Naive thymus-derived CD8-positive, alpha-beta T cell (primary cell): ENCODE data around the gene RASA2. TPM values are rescaled to one million over a fixed set of nuclear protein-coding genes. Genes with fewer than 3 reads are reported as not detected.

Experiments
- ATAC-seq, 2 donors: fragments of 150-1000 bp; cut with Tn5 transposase in 1 of 2; sonication (Bioruptor Pico), chemical (Tn5 transposase) in 1 of 2; 1 replicate in 1 of 2; 2 replicates in 1 of 2; pipeline ENCODE4 v1.10.0; 2021; ENCODE audit warnings: mild to moderate bottlenecking in 2 of 2, moderate library complexity in 2 of 2
- POLR2A ChIA-PET: fragments of 350-600 bp; sonication (Branson Sonifier 250); formaldehyde crosslinking; loops from one replicate; lab custom pipeline; 2021; ENCODE audit warnings: antibody characterized with exemption; lab: Charles Lee
- DNase-seq, 10 donors: peaks; one replicate each; pipeline versions ENCODE4 v3.0.0 to v3.0.0-alpha.2; 2020 to 2022
- H3K27ac Mint-ChIP-seq, 10 donors: one replicate each; pipeline ENCODE4 v1.8.0; 2020 to 2022; ENCODE audit warnings: mild to moderate bottlenecking in 10 of 10, mixed read lengths in 10 of 10, moderate library complexity in 4 of 10, inconsistent platforms in 1 of 10
- H3K27me3 Mint-ChIP-seq, 5 donors: one replicate each; pipeline ENCODE4 v1.8.0; 2021 to 2022; ENCODE audit warnings: mixed read lengths in 5 of 5
- H3K36me3 Mint-ChIP-seq, 3 donors: one replicate each; pipeline ENCODE4 v1.8.0; 2020 to 2022; ENCODE audit warnings: mixed read lengths in 3 of 3, mild to moderate bottlenecking in 2 of 3, inconsistent platforms in 1 of 3
- H3K4me1 Mint-ChIP-seq, 4 donors: one replicate each; pipeline ENCODE4 v1.8.0; 2021 to 2022; ENCODE audit warnings: mixed read lengths in 4 of 4
- H3K4me3 Mint-ChIP-seq, 10 donors: one replicate each; pipeline ENCODE4 v1.8.0; 2020 to 2022; ENCODE audit warnings: mild to moderate bottlenecking in 10 of 10, mixed read lengths in 10 of 10, moderate library complexity in 6 of 10, inconsistent platforms in 1 of 10
- H3K9me3 Mint-ChIP-seq, 9 donors: one replicate each; pipeline ENCODE4 v1.8.0; 2020 to 2022; ENCODE audit warnings: mixed read lengths in 9 of 9, mild to moderate bottlenecking in 3 of 9, inconsistent platforms in 1 of 9, moderate library complexity in 1 of 9
- polyA plus RNA-seq, 3 donors: library from polyadenylated mRNA; unstranded; fragments of 300-500 nt; fragmentation: Illumina TruSeq; gene quantifications; one replicate each; pipeline ENCODE4 v1.2.3, GENCODE V29; 2021
- total RNA-seq, 8 experiments: library from RNA in 2 of 8; stranded (reverse) in 2 of 8; gene quantifications; one replicate each; pipeline ENCODE4 v1.2.3 and lab custom pipeline; 2021 to 2026

Gene RASA2
- total and polyA plus RNA-seq, 5 experiments from 2014 or later: 55.0 to 124 (median 66.8) TPM

DNA sequence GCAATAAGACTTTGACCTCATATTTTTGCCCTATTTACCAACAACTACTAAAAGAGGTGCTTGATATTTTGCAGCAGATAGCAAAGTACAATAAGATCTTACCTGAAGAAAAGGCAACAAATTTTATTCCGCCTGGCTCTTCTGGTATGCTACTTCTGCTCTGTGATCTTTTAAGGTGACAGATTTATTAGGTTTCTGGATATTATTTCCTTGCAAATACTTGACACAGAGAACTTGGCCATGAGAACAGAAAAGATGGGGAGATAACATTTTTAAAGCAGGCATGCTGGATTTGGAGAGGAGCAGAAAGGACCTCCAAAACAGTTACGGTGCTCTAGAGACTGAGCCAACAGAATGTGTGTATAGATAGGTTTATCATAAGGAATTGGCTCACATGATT is 164.6 kb downstream of the RASA2 start:
- DNase-seq: no peak
- POLR2A ChIA-PET: no interaction called here
- Mint-ChIP-seq H3K4me1 (peaks cover 0 to 5% (median 0%) of the 10 kb centered on the region in 4 donors), H3K9me3 (no peaks in the 10 kb centered on the region), H3K36me3 (no peaks in the 10 kb centered on the region), H3K27ac (no peak overlapping the region), H3K27me3 (peaks cover 0 to 6% (median 3%) of the 10 kb centered on the region in 5 donors), H3K4me3 (no peak overlapping the region)
- ATAC-seq: no peak

DNA sequence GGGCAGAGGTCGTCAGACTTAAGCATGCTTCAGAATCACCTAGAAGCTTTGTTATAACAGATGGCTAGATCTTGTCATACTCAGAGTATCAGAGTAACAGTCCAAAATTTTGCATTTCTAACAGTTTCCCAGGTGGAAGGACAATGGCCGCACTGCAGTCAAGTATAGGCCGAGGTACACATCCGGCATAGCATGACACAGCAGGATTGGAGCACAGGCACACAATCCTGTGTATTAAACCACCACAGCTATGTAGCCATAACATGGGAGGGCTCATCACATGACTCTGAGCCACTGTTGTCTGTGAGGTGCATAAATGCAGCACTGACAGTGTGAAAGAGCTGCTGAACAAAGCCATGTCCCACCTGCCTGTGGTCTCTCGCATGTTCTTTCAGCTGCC is 165.5 kb downstream of the RASA2 start:
- no peak for ATAC-seq
- Mint-ChIP-seq H3K36me3 (peaks cover 0 to 6% (median 0%) of the 10 kb centered on the region in 3 donors), H3K27me3 (peaks cover 0 to 15% (median 10%) of the 10 kb centered on the region in 5 donors), H3K4me3 (no peak overlapping the region), H3K27ac (no peak overlapping the region), H3K4me1 (peaks cover 0 to 5% (median 0%) of the 10 kb centered on the region in 4 donors), H3K9me3 (peaks cover 0 to 3% (median 0%) of the 10 kb centered on the region in 9 donors)
- no peak for DNase-seq
- POLR2A ChIA-PET: no interaction called here

DNA sequence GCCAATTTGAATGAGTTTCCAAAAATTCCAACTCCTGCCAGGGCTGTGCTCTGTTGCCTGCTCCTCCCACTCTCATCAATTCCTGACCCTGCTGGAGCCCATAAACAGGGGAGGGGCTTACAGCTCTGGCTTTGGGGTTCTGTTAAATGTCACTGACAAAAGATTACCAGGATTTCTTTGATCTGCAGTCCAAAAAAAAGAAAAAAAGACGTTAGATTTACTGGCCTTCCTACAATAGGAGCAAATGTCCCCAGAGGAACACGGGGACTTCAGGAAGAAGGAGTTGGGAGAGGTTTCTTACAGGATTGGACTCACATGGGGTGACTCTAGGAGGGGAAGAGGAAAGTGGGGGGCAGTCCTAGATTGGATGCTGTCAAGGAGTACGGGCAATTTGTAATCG is 167.0 kb downstream of the RASA2 start:
- POLR2A ChIA-PET: no interaction called here
- ATAC-seq (no peak), DNase-seq (no peak)
- Mint-ChIP-seq H3K36me3 (peaks cover 0 to 6% (median 0%) of the 10 kb centered on the region in 3 donors), H3K27ac (no peak overlapping the region), H3K27me3 (peaks cover 10 to 29% (median 24%) of the 10 kb centered on the region in 5 donors), H3K4me1 (no peaks in the 10 kb centered on the region), H3K9me3 (peaks cover 0 to 5% (median 0%) of the 10 kb centered on the region in 9 donors), H3K4me3 (no peak overlapping the region)

- H3K36me3 Mint-ChIP-seq: peaks cover 0 to 6% (median 0%) of the 10 kb centered on the region in 3 donors
- H3K27ac Mint-ChIP-seq: no peak overlapping the region
- H3K9me3 Mint-ChIP-seq: peaks cover 0 to 5% (median 0%) of the 10 kb centered on the region in 9 donors
- H3K27me3 Mint-ChIP-seq: peaks cover 20 to 49% (median 37%) of the 10 kb centered on the region in 5 donors
- peaks cover 7 to 15% (median 7%) of the 10 kb centered on the region in 4 donors for H3K4me1 Mint-ChIP-seq
- ATAC-seq: no peak
- no peak for DNase-seq
- no peak overlapping the region for H3K4me3 Mint-ChIP-seq
- POLR2A ChIA-PET: no interaction called here
Observed at GRCh38 chr3:141655801-141656200, 169.0 kb downstream of the RASA2 start.

DNA sequence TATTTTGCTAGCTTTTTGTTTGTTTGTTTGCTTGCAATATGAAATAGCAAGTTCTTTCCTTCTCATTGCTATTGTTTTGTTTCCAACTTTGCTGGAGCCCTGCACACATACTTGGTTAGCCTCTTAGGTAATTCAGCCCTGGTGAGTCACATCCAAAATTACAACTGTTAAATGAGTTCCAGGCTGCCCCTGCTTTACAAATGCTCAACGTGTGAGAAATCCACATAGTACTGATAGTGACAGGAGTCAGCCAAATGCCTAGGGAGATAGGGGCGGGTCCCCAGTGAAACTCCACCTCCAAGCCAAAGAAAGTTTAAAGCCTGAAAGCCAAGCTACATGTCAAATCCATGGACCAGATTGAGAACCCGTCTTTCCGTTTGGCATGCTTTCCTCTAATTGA is 169.9 kb downstream of the RASA2 start:
- Mint-ChIP-seq H3K4me1 (peaks cover 7 to 16% (median 7%) of the 10 kb centered on the region in 4 donors), H3K4me3 (no peak overlapping the region), H3K36me3 (peaks cover 0 to 6% (median 0%) of the 10 kb centered on the region in 3 donors), H3K27ac (peak overlapping the region in 1 of 10 donors; percentile 30), H3K9me3 (peaks cover 0 to 5% (median 0%) of the 10 kb centered on the region in 9 donors), H3K27me3 (peaks cover 25 to 52% (median 43%) of the 10 kb centered on the region in 5 donors)
- DNase-seq (no peak), ATAC-seq (no peak)
- POLR2A ChIA-PET: no interaction called here

- DNase-seq (no peak), ATAC-seq (no peak)
- H3K27me3 Mint-ChIP-seq: peaks cover 28 to 52% (median 48%) of the 10 kb centered on the region in 5 donors
- no peak overlapping the region for H3K4me3 Mint-ChIP-seq
- peaks cover 0 to 6% (median 0%) of the 10 kb centered on the region in 3 donors for H3K36me3 Mint-ChIP-seq
- peaks cover 0 to 5% (median 0%) of the 10 kb centered on the region in 9 donors for H3K9me3 Mint-ChIP-seq
- H3K4me1 Mint-ChIP-seq: peaks cover 7 to 16% (median 7%) of the 10 kb centered on the region in 4 donors
- H3K27ac Mint-ChIP-seq: peak overlapping the region in 1 of 10 donors; percentile 30
- POLR2A ChIA-PET: no interaction called here
Observed at GRCh38 chr3:141657516-141657915, 170.7 kb downstream of the RASA2 start.

- peaks cover 7 to 16% (median 7%) of the 10 kb centered on the region in 4 donors for H3K4me1 Mint-ChIP-seq
- POLR2A ChIA-PET: interaction anchor here (0.6 kb wide), 2 partner anchors 24 to 172 kb away, joined by 3 read pairs; no protein-coding TSS in a partner anchor
- peaks cover 31 to 75% (median 61%) of the 10 kb centered on the region in 5 donors for H3K27me3 Mint-ChIP-seq
- no peak overlapping the region for H3K27ac Mint-ChIP-seq
- H3K9me3 Mint-ChIP-seq: peaks cover 0 to 5% (median 0%) of the 10 kb centered on the region in 9 donors
- peaks cover 0 to 6% (median 0%) of the 10 kb centered on the region in 3 donors for H3K36me3 Mint-ChIP-seq
- ATAC-seq: no peak
- no peak for DNase-seq
- H3K4me3 Mint-ChIP-seq: peak overlapping the region; percentile 48 to 85 (median 68)
Observed at GRCh38 chr3:141659821-141660613, 173.2 kb downstream of the RASA2 start.

DNA sequence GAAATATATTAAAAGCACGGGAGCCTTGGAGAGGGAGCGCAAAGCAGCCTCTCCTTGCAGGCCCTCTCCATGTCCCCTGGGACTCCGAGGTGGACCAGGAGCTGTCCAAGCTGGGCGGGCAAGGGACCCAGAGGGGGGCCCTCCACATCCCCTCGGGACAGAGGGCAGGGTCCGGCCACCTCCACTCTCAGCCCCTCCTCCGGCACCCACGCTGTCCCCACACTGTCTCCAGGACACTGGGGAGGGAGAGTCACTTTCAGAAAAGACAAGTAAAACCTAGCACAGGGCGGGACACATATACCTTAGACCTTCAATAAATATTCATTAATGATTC is 173.8 kb downstream of the RASA2 start:
- no peak for ATAC-seq

DNA sequence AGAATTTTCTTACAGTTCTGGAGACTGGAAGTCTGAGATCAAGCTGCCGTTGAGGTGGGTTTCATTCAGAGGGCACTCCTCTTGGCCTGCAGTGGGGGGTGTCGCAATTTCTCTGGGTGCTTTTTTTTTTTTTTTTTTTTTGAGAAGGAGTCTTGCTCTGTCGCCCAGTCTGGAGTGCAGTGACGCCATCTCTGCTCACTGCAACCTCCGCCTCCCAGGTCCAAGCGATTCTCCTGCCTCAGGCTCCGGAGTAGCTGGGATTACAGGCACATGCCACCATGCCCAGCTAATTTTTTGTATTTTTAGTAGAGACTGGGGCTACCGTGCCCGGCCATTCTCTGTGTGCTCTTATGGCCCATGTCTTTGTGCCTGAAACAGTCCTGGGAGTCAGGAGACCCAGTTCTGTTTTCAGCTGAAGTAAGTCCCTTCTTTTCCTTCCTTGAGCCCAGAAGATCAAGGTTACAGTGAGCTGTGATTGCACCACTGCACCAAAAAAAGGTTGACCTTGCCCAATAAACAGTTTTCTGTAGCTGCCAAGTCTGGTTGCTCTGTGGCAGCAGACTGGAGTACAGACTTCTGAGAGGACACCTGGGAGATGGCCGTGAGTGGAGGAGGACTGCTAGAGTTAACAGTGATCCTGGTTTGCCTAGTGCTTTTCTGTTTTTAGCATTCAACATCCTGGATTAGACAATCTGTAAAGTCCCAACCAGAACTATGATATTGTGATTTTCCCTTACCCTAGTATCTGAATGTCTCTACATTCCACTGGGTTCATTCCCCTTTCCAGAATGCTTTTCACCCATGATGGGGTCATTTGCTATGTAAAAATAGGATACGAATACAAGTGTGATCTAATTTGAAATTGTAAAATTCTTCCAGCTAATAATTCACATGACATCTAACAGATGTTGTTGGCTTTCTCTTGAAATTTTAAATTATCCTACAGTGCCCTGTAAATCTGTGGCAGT is 174.7 kb downstream of the RASA2 start:
- Mint-ChIP-seq H3K4me1 (peaks cover 7 to 16% (median 7%) of the 10 kb centered on the region in 4 donors), H3K4me3 (peak overlapping the region in 2 of 10 donors; percentile 10 to 34), H3K27ac (no peak overlapping the region), H3K9me3 (peaks cover 0 to 5% (median 0%) of the 10 kb centered on the region in 9 donors), H3K27me3 (peaks cover 31 to 71% (median 61%) of the 10 kb centered on the region in 5 donors), H3K36me3 (peaks cover 0 to 6% (median 0%) of the 10 kb centered on the region in 3 donors)
- DNase-seq (no peak), ATAC-seq (no peak)
- POLR2A ChIA-PET: no interaction called here

More for the DNA sequence above, 173.8 kb downstream of the RASA2 start:
- peaks cover 0 to 6% (median 0%) of the 10 kb centered on the region in 3 donors for H3K36me3 Mint-ChIP-seq
- POLR2A ChIA-PET: interaction anchor here (0.6 kb wide), 2 partner anchors 23 to 172 kb away, joined by 3 read pairs; no protein-coding TSS in a partner anchor
- H3K27me3 Mint-ChIP-seq: peaks cover 31 to 77% (median 61%) of the 10 kb centered on the region in 5 donors
- peaks cover 0 to 5% (median 0%) of the 10 kb centered on the region in 9 donors for H3K9me3 Mint-ChIP-seq
- H3K27ac Mint-ChIP-seq: no peak overlapping the region
- no peak for DNase-seq
- H3K4me1 Mint-ChIP-seq: peaks cover 7 to 16% (median 7%) of the 10 kb centered on the region in 4 donors
- H3K4me3 Mint-ChIP-seq: peak overlapping the region in 4 of 10 donors; percentile 20 to 85 (median 76)

DNA sequence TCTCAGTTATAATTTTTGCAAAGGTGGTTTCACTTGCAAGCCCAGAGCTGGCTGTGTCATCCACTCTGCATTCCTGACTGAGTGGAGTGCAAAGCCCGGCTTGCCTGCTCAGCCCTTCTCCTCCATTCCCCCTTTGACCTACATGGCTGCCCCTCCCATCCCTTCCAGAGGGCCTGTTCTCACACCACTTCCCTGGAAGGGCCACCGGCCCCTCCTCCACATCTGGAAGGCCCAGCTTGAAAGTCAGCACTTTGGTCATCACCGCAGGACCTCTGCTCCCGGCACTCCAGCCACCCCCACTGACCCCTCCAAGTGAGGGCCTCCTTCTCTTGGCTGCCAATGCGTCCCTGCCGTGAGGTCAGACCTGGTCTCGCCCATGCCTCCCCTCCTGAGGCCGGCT is 177.2 kb downstream of the RASA2 start:
- Mint-ChIP-seq H3K27me3 (peaks cover 19 to 47% (median 41%) of the 10 kb centered on the region in 5 donors), H3K27ac (no peak overlapping the region), H3K4me1 (peaks cover 7 to 16% (median 7%) of the 10 kb centered on the region in 4 donors), H3K4me3 (no peak overlapping the region), H3K9me3 (peaks cover 0 to 14% (median 5%) of the 10 kb centered on the region in 9 donors), H3K36me3 (peaks cover 0 to under 1% (median 0%) of the 10 kb centered on the region in 3 donors)
- DNase-seq (no peak), ATAC-seq (no peak)
- POLR2A ChIA-PET: no interaction called here
